HUDEP-2 (cell line): ENCODE data around the gene RAPH1.

ENCODE experiments used
- DNase-seq, 76 experiments: peaks; one replicate each; lab custom pipeline; 2025; ENCODE audit not compliant: unreplicated experiment in 76 of 76; lab: John Stamatoyannopoulos, UW

Gene RAPH1

DNA sequence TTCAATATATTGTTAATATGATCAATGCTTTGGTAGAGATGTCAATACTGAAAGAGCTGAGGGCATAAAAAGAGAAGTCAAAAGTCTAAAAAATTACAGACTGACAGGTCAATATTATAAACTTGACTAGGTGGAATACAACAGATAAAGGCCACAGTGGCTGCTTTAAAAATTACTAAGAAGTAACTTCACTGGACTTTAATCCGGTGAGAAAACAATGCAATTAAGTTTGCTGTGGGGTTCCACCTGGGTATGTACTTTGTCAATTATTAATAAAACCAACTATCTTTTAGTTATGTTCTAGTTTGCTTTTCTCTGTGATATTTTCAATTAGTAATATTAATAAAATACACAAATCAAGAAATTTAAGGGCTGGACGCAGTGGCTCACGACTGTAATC lies 44.7 kb downstream of the RAPH1 start:
- DNase-seq: no peak

DNA sequence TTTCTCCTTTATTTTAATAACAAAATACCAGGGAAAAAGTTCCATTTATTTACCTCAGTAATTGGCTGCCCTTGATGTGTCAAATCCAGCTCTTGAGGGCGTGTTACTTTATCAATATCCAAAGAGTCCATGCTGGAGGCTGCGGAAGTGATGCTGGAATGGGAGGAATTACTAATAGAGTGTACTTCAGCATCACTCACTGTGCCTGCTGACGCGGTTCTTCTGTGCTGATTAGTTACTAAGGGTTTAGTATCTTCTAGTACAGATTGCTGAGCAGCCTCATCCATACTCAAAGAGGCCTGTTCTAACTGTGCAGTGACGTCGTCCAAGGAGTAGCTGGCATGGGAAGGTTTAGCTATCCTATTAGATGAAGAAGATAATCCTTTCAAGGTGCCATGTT lies 45.6 kb downstream of the RAPH1 start:
- no peak for DNase-seq

DNA sequence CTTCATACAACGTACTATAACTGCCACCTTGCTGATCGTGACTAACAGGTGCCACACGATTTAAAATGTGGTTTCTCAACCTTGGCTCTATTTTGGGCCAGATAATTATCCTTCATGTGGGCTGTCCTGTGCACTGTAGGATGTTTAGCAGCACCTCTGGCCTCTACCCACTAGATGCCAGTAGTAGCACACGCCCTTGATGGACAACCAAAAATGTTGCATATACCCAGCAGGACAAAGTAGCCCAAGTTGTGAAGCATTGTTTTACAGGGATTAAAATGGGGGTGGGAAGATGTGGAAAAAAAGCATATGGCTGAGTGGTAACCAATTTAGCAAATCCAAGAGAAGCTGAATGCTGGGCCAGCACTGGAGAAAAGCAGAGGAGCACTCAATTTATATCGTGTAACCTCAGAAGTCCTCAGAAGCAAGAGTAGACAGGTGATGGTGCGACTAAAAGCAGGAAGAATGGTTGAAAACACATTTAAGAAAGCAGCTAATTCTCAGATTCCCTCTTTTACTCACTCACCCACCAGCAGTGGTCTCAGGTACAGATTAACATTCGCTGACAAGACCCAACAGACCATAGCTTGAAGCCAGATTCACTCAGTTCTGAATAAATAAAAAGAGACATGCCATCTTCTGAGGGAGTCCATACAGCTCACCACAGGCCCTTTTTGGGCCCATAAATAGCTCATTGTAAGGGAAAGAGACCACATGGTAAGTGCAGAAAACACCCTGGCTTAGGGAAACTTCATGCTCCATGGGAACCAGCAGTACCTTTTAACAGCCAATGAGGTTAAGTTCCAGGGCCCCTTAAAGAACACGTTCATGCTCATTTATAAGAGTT lies 50.6 kb downstream of the RAPH1 start:
- DNase-seq: peak in 25 of 76 experiments; percentile 1 to 31 (median 11)

DNA sequence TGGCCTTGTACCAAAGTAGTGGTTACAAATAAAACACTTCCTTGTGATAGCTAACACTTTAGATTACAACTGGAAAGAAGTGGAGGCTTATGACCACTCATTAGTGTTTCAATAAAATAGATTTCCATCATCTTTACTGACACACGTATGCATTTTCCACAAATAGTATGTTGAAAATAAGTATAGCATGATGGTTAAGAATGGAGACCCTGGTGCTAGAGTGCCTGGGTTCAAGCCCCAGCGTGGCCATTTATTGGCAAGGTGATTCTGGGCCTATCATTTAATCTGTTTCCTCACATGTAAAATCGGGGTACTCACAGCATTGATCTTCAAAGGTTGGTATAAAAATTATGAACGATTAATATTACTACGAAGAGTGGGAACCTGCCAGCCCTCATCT lies 54.5 kb downstream of the RAPH1 start:
- DNase-seq: no peak

DNA sequence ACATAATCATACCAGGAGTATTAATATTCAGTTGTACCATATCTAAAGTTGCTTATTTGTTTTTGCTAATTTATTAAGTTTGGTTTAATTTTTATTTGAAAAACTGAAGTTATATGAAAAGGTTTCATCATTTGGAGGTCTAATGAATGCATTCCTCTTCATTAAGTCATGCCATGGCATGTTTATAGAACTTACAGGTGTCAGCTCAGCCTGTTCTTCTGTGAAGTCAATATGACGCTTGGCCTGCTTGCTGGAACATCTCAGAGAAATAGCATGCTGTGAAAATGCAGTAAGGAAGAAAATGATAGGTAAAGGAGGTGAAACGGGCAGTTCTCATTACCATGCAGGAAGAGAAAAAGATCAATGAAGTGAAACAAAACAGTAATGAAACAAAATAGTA lies 58.2 kb downstream of the RAPH1 start:
- no peak for DNase-seq

DNA sequence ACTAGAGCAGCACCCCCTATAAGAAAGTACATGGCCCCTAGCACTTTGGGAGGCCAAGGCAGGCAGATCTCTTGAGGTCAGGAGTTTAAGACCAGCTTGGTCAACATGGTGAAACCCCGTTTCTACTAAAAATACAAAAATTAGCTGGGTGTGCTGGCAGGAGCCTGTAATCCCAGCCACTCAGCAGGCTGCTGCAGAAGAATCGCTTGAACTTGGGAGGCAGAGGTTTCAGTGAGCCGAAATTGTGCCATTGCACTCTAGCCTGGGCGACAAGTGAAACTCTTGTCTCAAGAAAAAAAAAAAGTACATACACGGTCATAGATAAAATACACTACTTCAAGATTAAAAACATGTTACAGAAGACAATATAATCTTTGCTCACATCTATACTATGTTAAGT lies 63.8 kb downstream of the RAPH1 start:
- DNase-seq: no peak

DNA sequence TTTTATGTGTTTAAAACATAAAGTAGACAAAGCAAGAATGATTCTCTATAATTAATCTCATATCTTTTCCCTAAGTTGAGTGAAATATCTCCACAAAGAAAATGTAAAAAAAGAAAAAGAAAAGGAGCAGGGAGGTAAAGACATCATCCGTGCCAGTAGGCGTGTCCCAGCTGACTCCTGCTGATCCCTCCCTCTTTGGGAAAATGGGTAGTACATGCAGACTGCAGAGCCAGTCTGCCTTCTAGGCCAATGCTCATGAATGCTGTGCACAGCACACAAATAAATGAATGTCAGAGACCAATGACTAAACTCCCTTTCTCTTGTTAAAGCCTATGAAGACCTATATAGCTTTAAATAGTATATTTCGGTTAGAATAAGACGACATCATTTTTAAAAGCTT lies 64.7 kb downstream of the RAPH1 start:
- DNase-seq: no peak

DNA sequence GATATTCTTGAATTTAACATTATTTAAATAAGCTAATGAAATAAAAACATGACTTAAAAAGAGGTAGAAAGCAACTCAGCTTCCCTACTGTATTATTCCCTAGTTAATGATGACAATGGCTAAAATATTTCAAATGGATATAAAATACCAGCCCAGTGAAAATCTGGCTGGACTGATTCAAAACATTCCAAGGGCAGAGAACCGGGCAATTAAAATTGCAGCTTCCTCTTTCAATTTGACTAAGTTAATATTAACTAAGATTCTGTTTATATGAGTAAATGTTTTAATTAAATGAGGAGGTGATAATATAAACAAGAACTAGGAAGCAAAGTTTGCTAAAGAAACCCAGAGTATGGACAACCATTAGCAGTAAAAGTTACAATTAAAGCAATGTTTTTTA lies 65.6 kb downstream of the RAPH1 start:
- DNase-seq: no peak

DNA sequence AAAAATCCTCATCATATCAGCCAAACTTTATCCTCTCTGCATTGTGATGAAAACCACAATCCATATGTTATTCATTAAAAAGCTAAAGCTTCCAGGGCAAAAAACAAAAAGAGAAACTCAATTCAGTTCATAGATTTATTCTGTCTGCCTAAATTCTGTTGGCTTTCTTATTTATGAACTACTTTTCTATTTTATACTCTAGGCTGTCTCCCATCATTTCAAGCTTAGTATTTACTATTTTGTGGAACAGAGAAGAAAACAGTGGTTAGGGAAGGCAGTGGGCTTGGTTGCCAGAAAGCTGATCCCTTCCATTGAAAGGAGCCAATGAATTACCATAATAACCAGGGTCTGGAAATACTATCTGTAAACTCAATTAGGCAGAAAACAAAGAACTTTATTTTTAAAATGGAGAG lies 71.8 kb downstream of the RAPH1 start:
- DNase-seq: no peak

DNA sequence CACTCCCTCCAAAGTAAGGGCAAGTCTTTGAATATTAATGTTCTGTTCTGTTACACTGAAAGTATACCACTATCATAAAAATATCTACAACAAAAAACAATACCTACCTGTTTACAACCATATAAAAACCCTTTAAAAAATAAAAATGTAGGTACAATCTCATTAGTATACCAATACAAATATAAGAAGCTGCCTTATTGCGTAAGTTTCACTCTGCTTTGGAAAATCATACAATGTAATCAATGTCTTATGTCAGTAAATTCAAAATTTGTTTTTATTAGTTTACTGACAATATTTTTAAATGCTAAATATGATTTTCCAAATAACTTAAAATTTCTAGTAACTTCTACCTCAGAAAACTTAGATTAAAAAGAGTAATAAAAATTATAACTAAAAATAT lies 72.8 kb downstream of the RAPH1 start:
- no peak for DNase-seq

DNA sequence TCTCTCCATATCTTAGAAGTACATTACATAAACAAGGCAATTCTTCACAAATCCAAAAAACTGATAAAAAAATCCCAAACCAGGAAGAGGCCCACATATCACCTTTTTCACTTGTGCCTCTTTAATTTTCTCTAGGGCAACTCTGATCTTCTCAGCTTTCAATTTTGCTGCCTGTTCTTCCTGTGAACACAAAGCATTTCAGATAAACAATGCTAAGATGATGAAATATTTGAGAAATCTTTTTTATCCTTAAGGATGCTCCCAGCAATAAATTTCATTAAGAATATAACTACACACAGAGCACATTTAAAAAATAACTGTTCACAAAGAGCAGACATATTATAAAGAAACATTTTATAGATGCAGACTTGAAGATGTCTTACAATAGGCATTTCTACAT lies 73.4 kb downstream of the RAPH1 start:
- DNase-seq: no peak

DNA sequence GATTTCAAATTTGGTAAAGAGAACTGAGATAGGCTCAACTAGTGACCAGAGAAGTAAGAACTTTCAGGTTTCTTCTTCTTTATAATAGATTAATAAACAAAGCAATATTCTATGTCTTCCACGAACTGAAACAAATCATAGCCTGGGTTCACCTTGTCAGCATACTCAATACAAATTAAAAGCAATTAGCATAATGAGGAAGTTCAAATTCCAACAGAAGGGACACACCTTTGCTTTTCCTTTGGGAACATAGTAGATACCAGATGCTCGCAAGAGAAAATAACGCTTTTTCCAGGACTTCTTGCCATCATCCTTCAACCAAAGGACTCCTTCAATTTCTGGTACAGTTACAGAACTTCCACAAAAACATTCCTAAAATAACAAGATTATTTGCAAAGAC lies 79.9 kb downstream of the RAPH1 start:
- no peak for DNase-seq

DNA sequence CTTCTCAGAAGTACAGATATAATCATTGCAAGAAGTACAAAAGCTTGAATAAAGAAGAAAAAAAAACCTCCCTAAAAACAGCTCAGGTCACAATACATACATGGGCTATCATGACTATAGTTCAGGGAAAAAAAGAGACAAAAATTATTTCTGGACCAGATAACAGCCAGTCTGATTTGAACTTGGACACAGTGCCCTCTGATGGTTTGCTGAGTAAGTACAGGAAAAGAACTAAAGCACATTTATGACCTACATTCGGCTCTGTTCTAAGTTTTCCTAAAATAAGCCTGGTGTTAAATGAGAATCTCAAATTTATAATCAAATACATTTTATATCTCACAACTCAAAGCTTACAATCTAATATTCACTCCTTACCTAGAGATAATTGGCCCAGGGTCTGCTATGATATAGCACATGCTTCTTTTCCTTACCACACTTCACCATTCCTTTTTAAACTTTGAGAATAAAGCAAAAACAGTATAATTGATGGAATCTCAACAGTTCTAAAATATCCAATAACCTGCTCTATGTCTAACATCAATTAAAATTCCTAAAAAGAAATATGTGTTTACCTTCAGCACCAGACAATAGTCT lies 81.1 kb downstream of the RAPH1 start:
- peak in 35 of 76 experiments; percentile 1 to 63 (median 29) for DNase-seq

DNA sequence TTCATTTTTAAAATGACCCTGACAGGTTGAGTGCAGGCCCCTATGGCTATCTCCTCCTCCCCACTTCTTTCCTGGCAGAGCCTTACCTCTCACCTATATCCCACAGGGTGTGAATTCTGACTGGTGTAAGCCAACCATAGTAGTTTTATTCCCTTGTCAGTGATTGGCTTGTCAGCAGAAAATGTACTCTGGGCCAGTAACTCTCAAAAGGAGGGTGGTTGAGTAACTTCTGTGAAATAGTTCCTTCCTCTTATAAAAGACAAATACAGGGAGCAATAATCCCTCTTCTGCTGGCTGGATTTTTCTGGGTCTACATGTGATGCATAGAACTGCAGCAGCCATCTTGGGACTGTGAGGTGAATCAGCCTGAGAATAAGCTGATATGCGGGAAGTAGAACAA lies 83.4 kb downstream of the RAPH1 start:
- DNase-seq: no peak

DNA sequence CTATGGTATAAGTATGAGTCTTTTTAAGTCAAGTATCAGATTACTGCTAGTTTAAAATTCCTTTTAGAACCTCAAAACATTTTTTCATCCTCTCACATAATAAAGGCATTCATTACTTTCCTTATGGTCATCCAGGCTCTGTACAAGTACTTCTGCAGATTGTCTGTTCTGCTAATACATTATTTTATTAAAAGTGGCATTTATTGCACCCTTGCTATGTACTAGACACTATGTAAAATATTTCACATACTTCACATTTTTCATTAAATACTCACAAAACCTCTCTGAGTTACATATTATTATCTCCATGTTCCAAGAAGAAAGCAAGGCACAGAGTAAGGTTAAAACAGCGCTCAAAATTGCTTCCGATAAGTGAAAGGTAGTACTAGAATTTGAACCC lies 84.1 kb downstream of the RAPH1 start:
- no peak for DNase-seq

DNA sequence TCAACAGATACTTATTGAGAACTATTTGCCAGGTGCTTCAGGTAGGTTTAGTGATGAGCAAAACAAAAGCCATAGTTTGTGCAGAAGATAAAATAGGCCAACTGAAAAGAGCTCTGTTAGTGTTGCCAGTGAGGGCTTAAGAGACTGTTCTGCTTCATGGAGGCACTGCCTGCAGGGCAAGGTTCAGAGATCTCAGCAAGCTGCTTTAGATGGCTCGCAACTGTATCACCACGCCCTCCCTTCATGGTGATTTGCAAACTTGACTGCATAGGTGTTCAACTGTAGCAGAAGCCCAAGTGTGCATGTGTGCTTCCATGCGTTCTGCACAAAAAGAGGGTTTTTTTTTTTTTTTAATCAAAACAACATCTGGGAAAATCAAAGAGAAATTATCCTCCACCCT lies 84.5 kb downstream of the RAPH1 start:
- no peak for DNase-seq

DNA sequence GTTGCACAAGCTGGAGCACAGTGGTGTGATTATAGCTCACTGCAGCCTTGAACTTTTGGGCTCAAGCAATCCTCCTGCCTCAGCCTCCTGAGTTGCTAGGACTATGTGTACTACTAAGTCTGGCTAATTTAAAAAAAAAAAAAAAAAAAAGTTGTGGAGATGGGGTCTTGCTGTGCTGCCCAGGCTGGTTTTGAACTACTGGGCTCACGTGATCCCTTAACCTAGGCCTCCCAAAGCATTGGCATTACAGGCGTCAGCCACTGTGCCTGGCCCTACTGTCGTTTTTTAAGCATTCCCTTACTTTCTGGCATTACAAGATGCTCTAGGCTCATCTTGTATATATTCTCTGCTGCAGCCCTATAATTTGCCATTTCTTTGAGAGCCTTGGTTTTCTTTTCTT lies 88.3 kb downstream of the RAPH1 start:
- no peak for DNase-seq

DNA sequence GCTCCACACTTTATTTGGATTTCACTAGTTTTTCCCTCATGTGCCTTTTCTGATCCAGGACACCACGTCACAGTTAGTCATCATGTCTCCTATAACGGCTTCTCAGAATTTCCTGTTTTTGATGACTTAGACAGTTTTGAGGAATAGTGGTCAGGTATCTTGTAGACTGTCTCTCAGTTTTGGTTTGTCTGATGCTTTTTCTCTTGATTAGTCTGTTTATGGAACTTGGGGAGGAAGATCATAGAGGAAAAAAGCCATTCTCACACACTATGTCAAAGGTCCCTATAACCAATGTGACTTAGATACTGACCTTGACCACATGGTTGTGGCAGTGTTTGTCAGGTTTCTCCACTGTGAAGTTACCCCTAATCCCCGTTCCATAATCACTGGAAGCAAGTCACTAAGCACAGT lies 89.0 kb downstream of the RAPH1 start:
- DNase-seq: no peak

DNA sequence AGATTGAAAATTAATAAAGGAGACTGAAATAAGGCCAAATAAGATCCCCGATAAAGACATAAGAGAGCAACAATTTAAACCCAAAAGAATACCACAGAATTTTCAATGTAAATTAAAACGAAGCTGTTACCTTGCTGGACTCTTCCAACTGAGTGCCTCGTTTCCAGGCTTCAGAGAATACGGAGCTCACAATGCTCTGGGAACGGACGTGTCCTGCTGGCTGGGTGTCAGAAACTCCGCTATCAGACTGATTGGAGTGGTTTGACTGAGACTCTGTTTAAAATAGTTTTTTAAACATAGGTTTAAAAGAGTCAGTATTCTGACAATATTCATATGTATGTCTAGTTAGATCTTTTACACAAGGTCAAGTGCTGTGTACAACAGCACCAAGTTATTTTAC lies 90.4 kb downstream of the RAPH1 start:
- DNase-seq: no peak

DNA sequence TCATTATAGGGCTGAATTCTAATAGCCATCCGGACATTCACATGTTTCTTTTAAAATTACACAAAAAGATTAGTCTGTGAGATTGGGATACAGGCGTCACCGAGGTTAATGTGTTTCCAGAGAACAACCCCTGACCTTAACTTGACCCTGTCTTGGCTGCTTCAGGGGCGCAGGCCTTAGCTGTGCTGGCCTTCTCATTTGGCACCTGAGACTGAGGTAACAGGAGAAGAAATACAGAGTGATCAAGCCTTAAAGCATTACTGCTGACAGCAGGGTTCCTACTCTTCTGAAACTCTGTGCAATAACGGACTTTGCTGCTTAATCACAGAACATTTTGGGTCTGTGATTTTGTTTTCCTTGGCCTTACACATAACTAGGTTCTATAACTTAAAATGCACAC lies 92.6 kb downstream of the RAPH1 start:
- DNase-seq: no peak

DNA sequence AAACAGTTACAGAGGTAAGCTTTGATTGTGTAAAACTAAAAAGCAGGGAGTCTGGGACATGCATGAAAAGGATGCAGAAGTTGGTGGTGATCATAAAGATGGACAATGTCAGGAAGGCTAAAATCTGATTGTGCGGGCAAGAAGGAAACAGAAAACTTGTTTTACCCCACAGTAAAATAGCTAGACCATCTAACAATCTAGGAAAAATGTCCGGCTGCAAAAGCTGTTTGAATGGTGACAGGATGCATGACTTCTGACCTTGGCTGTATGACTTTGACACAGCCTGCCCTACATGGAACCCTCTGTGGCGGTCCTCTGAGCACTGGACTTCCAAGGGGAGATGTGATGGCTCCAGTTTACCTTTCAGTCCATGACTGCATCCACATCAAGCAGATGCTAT lies 93.6 kb downstream of the RAPH1 start:
- DNase-seq: no peak

DNA sequence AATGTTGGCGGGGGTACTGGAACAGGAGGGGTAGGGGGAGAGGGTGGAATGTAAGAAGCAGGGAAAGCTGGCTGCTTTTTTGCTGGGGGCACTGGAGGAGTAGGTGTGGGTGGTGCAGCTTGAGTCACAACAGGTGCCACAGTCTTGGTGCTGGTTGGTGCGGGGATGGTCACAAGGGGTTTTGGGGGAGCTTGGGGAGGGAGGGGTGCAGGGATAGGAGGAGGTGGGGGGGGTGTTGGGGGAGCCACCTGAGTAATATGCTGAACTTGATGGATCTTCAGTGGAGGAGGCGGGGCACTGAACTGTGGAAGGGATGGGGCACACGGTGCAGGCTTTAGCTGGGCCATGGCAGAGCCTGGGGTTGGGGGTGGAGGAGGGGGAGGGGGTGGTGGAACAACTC lies 94.4 kb downstream of the RAPH1 start:
- DNase-seq: no peak

DNA sequence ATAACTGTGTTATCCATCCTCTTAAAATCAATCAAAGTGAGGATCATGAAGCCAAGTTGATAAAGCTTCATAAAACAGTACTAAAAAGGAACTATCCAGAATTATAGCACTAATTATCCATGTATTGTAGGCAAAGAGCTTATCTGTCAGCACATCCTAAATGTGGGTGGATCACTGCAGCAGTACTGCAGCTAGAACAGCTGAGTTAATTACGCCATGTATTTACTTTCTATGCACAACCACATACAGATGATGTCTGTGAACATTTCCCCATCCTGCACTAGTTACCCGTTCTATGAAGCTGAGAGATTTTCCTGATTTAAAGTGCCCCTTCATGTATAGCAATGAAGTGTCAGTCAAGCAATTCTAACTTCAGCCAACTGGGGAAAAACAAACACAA lies 96.6 kb downstream of the RAPH1 start:
- no peak for DNase-seq
